ENCODE measurements around the gene DPEP1. TPM values are rescaled to one million over a fixed set of nuclear protein-coding genes. Genes with fewer than 3 reads are reported as not detected.

Gene DPEP1
- total RNA-seq, 4 donors from 2014 or later: 0.39 to 2.5 (median 0.74) TPM

DNA sequence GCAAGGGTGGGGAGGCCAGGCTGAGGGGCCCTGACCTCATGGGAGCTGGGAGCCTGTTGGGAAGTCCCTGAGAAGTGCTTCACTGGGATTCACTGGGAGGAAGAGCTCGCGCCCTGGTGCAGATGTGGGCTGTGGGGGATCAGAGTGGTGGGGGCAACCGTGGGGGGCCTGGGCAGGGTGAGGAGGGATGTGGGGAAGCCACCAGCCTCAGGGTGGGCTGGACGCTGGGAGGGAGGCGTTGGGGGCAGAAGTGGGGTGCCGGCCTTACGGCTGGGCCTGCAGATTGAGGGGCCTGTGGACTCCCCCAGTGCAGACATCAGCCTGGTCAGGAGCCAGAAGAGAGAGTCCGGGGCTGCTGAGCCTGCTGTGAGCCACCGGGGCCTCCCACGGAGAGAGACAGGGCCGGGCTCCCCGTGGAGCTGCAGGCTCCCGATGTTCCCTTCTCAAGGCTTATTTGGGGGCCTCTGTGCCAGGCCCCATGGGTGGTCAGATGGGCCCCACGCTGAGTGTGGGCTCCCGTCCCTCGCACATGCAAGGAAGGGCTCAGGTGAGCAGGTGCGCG is 7.8 kb downstream of the DPEP1 start:
- Histone ChIP-seq H3K27me3 (peaks cover 0 to 60% of the 10 kb centered on the region in 2 donors), H3K4me3 (no peak overlapping the region), H3K36me3 (no peaks in the 10 kb centered on the region), H3K27ac (no peak overlapping the region), H3K4me1 (peaks cover 0 to 13% (median 0%) of the 10 kb centered on the region in 4 donors), H3K9me3 (no peaks in the 10 kb centered on the region)
- DNase-seq (ENCODE audit: low spot score in 2 of 2): no peak
- TF ChIP-seq, protein P1, sequence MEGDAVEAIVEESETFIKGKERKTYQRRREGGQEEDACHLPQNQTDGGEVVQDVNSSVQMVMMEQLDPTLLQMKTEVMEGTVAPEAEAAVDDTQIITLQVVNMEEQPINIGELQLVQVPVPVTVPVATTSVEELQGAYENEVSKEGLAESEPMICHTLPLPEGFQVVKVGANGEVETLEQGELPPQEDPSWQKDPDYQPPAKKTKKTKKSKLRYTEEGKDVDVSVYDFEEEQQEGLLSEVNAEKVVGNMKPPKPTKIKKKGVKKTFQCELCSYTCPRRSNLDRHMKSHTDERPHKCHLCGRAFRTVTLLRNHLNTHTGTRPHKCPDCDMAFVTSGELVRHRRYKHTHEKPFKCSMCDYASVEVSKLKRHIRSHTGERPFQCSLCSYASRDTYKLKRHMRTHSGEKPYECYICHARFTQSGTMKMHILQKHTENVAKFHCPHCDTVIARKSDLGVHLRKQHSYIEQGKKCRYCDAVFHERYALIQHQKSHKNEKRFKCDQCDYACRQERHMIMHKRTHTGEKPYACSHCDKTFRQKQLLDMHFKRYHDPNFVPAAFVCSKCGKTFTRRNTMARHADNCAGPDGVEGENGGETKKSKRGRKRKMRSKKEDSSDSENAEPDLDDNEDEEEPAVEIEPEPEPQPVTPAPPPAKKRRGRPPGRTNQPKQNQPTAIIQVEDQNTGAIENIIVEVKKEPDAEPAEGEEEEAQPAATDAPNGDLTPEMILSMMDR (IDR thresholded peaks at IDR 0.05): no peak
- no peak for TF ChIP-seq EP300 (IDR thresholded peaks at IDR 0.05)
- TF ChIP-seq POLR2A (IDR thresholded peaks at IDR 0.05): no peak
- WGBS, 2 donors: 78 to 82% methylated on average over 9 to 18 of the region's 18 CpGs

DNA sequence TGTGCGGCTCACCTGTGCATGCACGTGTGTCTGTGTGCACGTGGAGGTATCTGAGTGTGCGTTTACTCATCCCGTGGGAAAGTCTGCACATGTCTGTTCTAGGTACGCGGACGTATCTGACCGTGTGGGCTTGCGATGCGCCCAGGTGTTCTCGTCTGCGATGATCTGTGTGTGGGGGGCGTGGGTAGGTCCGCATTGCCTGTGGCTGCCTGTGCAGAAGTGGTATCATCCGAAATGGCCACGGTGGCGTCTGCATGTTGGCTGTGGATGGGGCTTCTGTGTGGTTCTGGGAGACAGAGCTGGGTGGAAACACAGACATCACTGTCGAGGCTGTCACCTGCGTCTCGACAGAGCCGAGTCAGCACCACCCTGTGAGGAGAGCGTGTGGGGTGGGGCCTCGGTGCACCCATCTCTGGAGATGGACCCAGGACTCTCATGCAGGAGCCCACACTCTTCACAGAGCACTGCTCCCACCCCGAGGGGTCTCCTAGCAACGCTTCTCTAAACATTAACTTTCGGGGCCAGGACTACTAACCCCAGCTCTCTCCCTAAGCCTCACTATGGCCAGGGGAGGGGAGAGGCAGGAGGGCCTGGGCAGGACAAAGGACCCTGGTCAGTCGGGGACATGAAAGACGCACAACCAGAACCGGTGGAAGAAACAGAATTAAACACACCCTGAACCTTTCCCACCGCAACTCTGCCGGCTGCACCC is 8.4 kb downstream of the DPEP1 start:
- DNase-seq (ENCODE audit: low spot score in 2 of 2): no peak
- no peaks in the 10 kb centered on the region for H3K36me3 ChIP-seq
- WGBS, 2 donors: 72 to 78% methylated on average over 29 to 32 of the region's 32 CpGs
- peaks cover 0 to 57% of the 10 kb centered on the region in 2 donors for H3K27me3 ChIP-seq
- H3K27ac ChIP-seq: no peak overlapping the region
- TF ChIP-seq POLR2A (IDR thresholded peaks at IDR 0.05) (no peak), EP300 (IDR thresholded peaks at IDR 0.05) (no peak)
- TF ChIP-seq, protein P1 (IDR thresholded peaks at IDR 0.05): no peak
- H3K9me3 ChIP-seq: no peaks in the 10 kb centered on the region
- H3K4me1 ChIP-seq: peaks cover 0 to 13% (median 0%) of the 10 kb centered on the region in 4 donors
- no peak overlapping the region for H3K4me3 ChIP-seq

DNA sequence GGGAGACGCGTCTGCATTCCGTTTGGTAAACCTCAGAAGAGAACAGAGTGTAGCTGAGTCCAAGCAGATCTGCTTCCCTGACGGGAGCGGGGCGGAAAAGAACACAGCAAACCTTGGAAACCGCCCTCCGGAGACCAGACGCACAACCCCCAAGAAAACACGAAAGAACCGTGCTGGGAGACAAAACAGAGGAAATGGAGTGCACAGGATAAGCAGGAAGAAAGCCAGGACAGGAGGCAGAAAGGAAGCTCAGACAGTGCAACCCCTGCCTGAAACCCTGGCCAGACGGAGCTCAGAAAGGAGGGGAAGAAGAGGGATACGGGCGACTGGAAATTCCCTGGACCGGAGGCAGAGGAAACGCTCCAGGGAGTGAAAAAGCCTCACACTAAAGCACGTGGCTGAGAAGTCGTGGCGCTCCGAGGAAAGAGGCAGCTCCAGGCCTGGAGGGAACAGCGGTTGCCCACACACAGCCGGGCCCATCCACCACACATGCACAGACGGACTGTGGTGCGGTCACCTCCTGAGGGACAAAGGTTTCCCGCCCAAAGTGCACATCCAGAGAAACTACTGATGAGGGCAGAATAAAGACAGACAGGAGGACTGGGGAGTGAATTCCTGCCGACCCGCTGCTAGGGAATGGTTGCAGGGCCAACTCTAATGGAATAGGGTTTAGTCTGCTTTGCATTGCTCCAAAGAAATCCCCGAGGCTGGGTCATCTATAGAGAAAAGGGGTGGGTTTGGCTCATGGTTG is 10.2 kb downstream of the DPEP1 start:
- no peaks in the 10 kb centered on the region for H3K36me3 ChIP-seq
- WGBS, 2 donors: 20 to 35% methylated on average over 28 of the region's 28 CpGs
- no peaks in the 10 kb centered on the region for H3K9me3 ChIP-seq
- peaks cover 0 to 56% of the 10 kb centered on the region in 2 donors for H3K27me3 ChIP-seq
- TF ChIP-seq POLR2A (IDR thresholded peaks at IDR 0.05) (no peak), EP300 (IDR thresholded peaks at IDR 0.05) (no peak)
- TF ChIP-seq, protein P1 (IDR thresholded peaks at IDR 0.05): no peak
- DNase-seq (ENCODE audit: low spot score in 2 of 2): no peak
- H3K27ac ChIP-seq: peak overlapping the region in 1 of 4 donors; percentile 14
- peaks cover 0 to 13% (median 0%) of the 10 kb centered on the region in 4 donors for H3K4me1 ChIP-seq
- no peak overlapping the region for H3K4me3 ChIP-seq

DNA sequence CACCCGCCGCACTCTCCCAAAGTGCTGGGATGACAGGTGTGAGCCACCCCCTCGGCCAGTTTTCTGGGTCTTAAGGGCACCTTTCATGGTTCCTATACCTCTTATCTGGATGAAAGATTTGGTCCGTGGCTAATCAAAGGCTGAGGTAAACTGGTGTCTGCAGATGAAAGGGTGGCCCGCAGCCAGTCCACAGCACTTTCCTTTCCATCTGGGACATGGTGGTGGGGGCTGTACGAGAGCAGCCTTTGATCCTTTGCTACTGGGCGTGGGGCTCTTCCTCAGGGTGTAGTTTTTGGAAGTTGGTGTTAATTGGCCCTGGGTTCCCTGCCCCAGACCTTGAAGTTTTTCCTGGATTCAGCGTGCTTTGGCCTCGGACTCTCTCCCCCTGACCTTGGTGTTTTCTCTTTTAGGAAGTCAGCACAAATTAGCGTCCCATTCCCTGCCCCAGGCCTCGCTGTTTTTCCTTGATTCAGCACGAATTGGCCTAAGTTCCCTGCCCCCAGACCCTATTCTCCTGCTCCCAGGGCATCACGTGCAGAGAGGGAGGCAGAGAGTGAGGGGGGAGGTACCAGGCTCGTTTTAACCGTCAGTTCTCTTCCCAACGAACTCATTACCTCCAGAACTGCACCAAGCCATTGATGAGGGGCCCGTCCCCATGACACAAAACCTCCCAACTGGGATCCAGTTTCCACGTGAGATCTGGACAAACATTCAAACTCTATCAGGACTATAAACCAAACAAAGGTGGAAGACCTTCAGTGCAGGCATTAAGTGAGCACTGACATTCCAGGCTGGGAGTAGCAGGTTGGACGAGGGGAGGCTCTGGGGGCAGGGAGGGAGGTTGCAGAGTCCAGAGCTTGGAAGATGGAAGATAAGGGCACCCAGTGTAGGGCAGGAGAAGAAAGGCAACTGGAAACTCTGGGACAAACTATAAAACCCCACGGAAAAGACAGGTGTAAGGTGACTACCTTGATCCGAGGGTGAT is 11.6 kb downstream of the DPEP1 start:
- H3K9me3 ChIP-seq: peaks cover 0 to 4% (median 0%) of the 10 kb centered on the region in 4 donors
- H3K4me1 ChIP-seq: peaks cover 0 to 13% (median 0%) of the 10 kb centered on the region in 4 donors
- 43% methylated on average over 21 of the region's 21 CpGs for WGBS, 2 donors
- H3K27ac ChIP-seq: no peak overlapping the region
- DNase-seq (ENCODE audit: low spot score in 2 of 2): no peak
- no peak overlapping the region for H3K4me3 ChIP-seq
- H3K27me3 ChIP-seq: peaks cover 0 to 55% of the 10 kb centered on the region in 2 donors
- TF ChIP-seq, protein P1 (IDR thresholded peaks at IDR 0.05): no peak
- TF ChIP-seq EP300 (IDR thresholded peaks at IDR 0.05): no peak
- TF ChIP-seq POLR2A (IDR thresholded peaks at IDR 0.05): no peak
- no peaks in the 10 kb centered on the region for H3K36me3 ChIP-seq
